AG08395 (cell line): ENCODE results near the gene PAXIP1.
"Not testable (repeated sequence)": the region's sequence is repeated elsewhere in the genome, so short reads cannot be mapped to it uniquely, and the experiment has no call there.

Experiments
- DNase-seq: peaks from one replicate; pipeline ENCODE4 v3.0.0; 2012; ENCODE audit warnings: mixed read lengths, low spot score

The PAXIP1 gene

DNA sequence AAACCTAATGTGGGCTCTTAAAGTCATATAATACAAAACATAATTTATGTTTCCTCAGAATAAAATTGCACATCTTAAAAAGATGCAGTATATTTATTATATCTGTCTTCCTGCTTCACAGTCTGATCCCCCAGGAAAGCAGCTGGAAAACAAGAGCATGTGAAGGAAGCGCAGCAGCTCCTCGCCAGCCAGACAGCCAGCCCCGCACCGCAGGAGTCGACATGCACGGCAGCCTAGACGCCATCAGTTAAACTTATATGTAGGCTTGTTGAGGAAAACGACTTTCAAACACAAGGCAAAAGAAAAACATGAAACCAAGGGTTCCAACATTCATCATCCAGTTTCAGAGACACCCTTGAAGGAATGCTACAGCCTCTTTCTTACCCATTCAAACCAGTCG is 59.0 kb downstream of the PAXIP1 start:
- DNase-seq = no peak

DNA sequence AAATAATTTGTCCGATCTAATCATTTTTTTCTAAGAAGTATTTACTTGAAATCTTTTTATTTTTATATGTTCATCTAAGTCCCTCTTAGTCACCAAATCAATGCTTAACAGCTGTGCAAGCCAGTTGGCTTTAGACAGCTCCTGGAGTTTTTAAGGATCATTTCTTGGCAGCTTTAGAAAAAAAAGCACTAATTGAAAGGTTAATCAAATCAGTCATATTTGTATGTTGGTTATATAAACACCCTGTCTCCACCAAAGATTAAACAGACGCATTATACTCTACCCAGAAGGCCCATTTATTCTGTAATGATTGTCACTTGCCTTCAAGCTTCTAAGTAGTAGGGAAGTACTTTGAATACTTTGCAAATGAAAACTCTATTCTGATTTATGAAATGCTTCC is 60.2 kb downstream of the PAXIP1 start:
- DNase-seq = no peak

DNA sequence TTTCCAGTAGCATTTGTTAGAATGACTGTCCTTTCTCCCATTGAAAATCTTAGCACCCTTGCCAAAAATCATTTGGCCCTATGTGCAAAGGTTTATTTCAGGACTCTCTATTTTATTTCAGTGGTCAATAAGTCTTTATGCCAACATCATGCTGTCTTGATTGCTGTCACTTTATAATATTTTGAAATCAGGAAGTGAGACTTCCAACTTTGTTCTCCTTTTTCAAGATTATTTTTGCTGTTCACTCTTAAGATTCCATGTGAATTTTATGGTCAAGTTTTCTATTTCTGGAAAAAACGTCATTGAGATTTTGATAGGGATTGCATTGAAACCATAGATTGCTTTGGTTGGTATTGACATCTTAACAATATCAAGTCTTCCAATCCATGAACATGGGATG is 65.1 kb downstream of the PAXIP1 start:
- no peak for DNase-seq

DNA sequence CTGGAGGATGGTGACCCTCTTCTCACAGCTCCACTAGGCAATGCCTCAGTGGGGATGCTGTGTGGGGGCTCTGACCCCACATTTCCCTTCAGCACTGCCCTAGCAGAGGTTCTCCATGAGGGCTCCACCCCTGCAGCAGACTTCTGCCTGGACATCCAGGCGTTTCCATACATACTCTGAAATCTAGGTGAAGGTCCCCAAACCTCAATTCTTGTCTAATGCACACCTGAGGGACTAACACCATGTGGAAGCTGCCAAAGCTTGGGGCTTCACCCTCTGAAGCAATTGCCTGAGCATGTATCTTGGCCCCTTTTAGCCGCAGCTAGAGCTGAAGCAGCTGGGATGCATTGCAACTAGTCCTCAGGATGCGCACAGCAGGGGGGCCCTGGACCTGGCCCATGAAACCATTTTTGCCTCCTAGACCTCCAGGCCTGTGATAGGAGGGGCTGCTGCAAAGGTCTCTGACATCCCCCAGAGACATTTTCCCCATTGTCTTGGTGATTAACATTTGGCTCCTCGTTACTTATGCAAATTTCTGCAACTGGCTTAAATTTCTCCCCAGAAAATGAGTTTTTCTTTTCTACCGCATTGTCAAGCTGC is 68.5 kb downstream of the PAXIP1 start:
- not testable (repeated sequence) for DNase-seq

DNA sequence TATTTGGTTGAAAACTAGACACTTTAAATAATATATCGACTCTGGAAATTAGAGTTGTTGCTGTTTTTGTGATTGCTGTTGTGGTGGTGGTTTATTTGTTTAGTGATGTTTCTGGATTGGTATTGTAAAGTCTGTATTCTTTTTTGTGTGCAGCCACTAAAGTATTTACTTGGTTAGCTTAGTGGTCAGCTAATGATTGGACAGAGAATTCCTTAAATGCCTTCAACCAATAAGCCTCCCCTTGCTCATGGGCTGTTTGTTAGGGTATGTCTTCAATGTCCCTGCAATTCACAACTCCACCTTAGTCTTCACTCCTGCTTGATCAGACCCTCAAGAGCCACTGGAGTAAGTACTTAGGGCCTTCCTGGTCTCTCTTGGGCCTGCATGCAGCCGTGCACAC is 71.0 kb downstream of the PAXIP1 start:
- peak; percentile 25 for DNase-seq

DNA sequence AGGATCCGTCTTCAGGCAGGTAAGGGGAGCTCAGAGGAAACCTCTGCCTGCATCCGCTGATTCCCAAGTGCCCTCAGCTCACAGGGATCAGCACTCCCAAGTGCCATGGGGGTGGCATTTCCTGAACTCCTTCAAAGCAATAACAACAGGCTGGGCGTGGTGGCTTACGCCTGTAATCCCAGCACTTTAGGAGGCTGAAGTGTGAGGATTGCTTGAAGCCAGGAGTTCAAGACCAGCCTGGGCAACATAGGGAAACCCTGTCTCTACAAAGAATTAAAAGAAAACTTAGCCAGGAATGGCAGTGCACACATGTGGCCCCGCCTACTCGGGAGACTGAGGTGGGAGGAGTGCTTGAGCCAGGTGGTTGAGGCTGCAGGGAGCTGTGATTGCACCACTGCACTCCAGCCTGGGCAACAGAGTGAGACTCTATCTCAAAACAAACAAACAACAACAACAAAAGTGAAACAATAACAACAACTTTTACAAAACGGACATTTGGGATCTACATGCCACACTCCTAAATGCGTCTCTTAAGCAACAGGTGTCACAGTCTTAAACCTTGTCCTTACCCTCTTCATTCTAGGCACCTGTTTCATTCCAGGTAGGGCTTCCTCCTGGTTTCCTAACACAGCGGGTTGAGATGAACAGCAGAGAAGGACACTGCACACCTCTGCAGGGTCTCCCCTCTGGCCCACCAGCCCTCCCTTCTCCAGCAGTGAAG is 73.8 kb downstream of the PAXIP1 start:
- no peak for DNase-seq

DNA sequence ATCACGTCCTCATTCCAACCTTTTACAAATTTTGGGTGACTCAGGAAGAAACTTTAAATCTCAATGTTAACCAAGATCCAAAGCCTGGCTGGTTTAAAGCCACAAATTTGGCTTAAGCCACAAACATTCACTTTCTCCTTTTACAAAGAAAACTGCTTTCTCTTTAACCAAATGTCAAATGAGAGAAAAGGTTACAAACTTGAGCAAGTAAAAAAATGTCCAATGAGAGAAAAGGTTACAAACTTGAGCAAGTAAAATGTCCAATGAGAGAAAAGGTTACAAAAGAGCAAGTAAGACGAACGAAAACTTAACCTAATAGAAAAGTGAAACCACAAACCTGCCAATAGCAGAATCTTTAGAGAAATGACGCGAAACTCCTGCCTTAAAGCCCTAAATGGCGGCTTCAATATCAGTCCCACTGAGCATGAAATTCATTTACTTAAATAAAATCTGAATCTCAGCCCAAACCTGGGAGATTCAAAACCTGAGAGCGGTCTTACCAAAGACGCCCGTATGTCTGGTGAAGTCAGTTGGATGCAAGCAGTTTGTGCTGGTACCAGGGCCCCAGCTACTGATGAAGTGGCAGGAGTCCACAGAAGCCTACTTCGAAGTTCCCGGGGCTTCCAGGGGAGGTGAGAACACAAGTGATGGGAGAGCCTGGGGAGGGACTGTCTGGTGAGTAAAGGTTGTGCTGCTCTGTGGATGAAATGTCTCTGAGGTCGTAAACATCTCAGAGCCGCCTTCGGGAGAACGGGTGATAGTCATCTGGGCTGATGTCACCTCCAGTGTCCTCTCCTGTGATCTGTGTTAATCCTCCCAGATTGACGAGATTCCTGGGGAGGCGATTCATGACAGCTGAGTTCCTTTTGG is 74.6 kb downstream of the PAXIP1 start:
- DNase-seq = peak; percentile 93

DNA sequence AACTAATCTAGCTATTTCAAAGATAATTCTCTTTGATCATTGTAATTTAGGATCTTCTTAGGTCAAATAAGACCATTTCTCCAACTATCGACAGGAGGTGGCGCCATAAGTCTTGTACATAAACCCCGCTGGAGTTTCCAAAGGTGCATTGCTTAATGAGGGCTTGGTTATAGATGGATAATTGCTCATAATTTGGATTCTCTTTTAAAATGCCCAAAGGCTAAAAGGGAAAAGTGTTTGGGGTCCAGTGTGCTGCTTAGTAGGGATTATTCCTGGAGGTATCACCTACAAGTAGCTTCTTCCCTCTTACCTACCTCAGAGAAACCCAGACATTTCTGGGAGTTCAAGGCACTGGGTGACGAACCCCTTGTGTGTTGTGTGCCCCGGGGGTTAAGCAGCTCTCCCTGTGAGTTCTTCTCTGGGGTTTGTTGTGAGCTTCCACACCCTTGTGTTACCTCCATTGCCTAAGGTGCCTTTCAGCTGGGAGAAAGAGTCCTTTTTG is 75.2 kb downstream of the PAXIP1 start:
- peak; percentile 73 for DNase-seq

DNA sequence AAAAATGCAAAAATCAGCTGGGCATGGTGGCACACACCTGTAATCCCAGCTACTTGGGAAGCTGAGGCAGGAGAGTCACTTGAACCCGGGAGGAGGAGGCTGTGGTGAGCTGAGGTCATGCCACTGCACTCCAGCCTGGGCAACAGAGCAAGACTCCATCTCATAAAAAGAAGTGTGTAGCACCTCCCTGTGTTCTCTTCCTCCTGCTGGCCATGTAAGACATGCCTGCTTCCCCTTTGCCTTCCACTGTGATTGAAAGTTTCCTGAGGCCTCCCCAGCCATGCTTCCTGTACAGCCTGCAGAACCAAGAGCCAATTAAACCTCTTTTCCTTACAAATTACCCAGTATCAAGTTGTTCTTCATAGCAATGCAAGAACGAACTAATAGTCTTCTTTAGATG is 80.5 kb downstream of the PAXIP1 start:
- DNase-seq = not testable (repeated sequence)

DNA sequence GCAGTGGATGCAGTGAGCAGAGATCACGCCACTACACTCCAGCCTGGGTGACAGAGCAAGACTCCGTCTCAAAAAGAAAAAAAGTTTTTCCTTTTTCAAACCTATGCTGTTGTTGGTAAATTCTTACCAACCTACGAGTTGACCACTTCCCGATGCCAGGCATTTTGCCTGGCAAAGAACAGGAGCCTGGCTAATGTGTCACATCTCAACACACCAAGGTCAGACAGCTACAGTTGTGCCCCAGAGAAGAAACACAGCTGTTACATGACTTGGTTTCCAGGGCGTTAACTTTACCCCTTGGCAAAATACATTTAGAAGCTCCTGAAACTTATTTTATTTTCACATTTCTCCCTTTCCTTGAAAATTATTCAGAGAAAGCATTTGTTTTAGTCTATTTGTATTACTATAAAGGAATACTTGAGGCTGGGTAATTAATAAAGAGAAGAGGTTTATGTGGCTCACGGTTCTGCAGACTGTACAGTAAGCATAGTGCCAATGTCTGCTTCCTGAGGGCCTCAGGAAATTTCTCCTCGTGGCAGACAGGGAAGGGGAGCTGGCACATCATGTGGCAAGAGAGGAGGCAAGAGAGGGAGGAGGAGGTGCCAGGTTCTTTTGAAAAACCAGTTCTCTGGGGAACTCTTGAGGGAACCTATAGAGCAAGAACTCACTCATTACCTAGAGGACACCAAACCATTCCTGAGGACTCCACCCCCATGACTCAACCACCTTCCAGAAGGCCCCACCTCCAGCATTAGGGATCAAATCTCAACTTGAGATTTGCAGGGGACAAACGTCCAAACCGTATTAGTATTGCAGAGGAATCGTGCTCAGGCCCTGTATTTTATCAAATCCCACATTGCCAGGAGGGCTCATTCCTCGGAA is 83.3 kb downstream of the PAXIP1 start:
- no peak for DNase-seq

DNA sequence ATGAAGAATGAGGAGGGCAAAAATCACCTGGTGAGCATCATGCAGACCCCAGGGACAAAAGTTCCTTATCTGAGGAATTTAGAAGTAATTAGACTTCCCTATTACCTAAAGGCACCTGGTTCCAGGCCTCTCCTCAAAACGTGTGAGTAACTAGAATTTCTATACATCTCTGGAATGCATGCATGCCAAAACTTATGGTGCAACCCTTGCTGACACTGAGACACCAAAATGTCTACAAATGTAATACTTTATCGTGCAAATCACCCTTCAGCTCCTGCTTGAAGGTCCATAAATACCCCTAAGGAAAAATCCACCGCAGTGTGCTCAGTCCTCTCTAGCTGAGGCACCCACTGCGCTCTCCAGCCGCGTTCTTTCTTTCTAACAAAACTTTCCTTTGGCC is 84.2 kb downstream of the PAXIP1 start:
- DNase-seq = no peak

DNA sequence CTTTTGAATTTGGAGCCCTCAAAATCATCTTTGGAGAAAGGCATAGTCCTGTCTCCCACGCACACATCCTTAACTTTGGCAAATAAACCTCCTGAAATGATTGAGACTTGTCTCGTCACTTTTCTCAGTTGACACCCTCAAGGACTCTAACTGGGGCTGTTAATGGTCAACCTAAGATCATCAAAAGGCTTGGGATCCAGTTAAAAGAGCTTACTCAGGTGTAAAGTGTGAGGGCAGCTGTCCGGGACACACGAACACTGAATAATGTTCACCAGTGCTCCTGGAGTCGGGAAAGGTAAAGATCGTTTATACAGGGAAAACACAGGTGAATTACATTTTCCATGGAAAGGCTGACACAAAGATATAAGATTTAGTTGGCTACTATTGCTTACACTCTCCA is 84.7 kb downstream of the PAXIP1 start:
- no peak for DNase-seq

DNA sequence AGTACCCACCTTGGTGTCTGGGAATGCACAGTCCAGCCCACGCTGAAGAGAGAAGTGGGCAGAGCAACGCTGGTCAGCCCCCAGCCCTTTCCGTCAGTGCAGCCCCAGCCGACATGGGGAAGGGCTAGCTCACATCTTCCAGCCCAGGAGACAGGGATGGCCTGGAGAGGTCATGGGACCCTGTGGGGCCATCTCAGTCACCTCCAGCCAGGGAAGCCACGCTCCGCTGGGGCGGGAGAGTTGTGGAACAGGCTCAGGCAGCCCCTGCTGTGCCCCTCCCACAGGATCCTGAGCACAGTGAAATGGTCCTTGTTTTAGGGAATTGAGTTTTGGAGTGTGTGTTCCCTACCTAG is 85.1 kb downstream of the PAXIP1 start:
- no peak for DNase-seq

DNA sequence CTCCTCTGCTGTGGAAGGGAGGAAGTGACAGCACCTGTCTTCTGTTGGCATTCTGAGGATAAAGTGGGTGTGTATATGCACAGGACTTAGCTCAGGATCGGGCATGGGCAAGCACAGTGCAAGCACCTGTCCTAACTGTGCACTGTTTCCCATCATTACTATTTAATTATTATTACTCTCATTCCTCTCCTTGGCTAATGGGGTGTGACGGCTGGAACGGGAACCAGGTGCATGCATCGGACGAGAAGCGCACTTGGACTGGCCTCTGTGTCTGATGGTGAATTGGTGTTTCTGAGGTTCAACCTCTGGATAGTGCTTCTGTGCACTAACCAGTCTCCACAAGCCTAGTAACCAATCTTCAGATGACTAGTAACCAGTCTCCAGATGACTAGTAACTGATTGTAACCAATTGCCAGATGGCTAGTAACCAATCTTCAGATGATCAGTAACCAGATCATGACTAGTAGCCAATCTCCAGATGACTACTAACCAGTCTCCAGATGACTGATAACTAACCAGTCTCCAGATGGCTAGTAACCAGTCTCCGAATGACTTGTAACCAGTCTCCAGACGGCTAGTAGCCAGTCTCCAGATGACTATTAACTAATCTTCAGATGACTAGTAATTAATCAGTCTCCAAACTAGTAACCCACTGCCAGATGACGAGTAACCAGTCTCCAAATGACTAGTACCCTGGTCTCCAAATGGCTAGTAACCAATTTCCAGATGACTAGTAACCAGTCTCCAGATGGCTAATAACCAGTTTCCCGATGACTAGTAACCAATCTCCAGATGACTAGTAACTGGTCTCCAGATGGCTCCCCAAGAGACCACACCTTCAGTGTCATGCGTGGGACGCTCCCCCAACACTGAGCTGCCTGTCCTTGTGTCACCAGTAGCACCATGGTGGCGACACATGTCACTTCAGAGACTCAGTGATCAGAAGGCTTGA is 85.8 kb downstream of the PAXIP1 start:
- DNase-seq = no peak

DNA sequence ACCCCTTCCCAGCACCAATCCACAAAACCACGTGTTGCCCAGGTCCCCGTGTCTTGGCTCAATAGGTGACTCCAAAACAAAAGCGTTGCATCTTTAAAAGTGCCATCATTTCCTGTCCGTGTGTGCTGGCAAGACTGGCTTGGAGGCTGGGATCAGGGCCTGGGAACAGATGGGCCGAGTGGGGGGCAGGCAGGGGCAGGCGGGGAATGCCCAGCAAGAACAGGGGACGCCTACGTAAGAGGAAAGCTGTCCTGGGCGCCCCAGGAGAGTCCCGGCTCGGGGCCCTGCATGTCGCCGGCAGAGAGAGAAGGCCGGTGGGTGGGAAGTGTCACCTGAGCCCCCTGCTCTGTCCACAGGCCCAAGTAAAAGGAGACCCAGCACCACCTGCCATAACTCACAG is 86.5 kb downstream of the PAXIP1 start:
- DNase-seq = no peak

DNA sequence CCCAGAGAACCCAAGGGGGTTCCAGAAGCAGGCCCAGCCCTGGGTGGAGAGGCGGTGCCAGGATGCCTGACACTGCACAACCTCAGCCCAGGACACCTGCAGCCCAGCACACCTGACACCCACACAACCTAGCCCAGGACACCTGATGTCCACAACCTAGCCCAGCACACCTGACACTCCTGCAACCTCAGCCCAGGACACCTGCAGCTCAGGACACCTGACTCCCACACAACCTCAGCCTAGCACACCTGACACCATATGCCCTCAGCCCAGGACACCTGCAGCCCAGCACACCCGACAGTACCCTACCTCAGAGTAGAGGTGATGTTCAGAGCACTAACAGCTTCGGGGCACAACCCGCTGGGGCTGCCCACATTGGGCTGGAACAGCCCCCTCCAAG is 87.3 kb downstream of the PAXIP1 start:
- no peak for DNase-seq

DNA sequence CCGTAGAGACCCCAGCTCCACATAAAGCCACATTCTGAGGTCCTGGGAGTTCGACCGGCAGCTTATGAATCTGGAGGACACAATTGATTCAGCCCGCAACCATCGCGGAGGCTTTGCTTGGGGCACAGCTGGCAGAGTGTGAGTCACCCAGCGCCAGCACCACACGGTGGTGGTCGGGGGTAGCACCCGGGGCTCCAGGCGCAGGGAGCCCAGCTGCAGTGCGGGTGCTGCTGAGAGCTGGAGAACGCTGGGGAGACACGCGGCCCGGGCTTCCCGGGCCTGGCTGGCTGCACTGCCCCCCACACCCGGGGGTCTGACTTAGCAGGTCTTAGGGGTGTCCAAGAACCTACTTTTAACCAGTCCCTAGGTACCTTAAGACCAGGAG is 87.9 kb downstream of the PAXIP1 start:
- DNase-seq = no peak

DNA sequence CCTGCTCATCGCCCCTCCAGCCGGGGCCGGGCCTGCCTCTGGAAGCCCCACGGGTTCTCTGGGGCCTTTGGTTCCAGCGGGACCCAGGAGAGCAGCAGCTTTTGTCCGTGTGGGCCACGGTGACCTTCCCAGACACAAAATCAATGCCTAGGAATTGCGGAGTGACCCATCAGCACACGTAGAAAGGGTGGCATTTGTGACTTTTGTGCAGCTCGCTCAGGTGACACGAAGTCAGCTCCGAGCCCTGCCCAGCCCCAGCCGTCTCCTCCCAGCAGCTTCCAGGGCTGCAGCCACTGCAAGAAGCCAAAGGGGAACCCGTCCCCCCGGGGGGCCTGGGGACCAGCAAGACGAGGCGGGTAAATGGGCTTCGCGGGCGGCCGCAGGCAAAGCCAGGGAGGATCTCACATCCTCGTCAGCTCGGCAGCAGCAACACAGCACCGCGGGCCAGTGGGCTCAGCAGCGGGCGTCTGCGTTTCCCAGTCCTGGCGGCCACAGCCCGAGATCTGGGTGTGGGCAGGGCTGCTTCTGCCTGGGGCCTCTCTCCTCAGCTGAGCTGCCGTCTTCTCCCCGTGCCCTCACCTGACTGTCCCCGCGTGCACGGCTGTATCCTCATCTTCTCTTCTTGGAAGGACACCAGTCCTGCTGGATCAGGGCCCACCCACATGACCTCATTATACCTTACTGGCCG is 88.5 kb downstream of the PAXIP1 start:
- DNase-seq = no peak

DNA sequence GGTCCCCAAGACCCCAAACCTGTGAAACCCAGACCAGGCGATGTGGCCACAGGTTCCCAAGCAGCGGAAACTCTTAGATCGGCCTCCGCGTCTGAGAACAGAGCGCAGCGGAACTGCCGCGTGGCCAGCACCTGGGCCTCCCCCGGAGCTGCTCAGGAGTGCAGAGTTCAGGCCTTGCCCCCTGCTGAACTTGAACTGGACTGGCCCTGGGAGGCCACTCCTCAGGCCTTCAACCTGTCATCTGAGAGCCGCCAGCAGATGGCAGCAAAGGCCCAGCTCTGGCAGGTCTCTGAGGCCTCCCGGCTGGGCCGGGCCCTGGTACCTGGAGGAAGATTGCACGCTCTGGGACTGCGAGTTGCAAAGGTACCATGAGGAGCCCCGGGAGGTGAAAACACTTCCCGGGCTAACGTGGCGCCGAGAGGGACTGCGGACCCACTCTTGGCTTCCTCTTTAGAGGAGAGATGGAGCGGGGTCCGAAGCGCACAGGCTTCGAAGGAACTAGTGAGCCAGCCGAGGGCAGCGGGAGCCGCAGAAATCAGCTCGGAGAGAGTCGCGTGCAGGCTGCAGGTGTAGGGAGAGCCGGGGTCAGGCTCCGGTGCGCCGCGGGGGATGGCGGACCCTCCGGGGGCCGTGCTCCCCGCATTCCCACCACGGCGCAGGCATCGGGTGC is 89.2 kb downstream of the PAXIP1 start:
- DNase-seq = peak; percentile 81
